Measurements from ENCODE around the gene PCYT2.

DNA sequence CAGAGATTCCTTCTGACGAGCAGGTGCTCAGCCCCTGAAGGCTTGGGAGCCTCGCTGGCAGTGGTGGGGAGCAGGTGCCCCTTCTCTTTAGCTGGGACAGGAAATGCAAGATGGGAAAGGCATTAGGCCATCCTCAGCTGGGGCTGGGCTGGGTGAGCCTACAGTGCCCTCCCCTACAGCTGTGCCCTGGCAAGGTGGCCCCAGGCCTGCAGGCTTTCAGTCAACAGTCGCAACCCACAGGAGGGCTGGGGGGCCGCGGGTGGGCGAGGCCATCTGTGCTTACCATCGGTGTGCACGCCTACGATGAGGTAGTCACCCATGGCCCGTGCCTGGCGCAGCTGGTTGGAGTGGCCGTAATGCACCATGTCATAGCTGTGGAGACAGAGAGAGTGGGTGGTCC, 2.0 kb downstream of the PCYT2 start:
- TF ChIP-seq, protein P1, sequence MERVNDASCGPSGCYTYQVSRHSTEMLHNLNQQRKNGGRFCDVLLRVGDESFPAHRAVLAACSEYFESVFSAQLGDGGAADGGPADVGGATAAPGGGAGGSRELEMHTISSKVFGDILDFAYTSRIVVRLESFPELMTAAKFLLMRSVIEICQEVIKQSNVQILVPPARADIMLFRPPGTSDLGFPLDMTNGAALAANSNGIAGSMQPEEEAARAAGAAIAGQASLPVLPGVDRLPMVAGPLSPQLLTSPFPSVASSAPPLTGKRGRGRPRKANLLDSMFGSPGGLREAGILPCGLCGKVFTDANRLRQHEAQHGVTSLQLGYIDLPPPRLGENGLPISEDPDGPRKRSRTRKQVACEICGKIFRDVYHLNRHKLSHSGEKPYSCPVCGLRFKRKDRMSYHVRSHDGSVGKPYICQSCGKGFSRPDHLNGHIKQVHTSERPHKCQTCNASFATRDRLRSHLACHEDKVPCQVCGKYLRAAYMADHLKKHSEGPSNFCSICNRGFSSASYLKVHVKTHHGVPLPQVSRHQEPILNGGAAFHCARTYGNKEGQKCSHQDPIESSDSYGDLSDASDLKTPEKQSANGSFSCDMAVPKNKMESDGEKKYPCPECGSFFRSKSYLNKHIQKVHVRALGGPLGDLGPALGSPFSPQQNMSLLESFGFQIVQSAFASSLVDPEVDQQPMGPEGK (tag by site-specific recombination; IDR thresholded peaks at IDR 0.05), result no peak
- TF ChIP-seq, protein P2, sequence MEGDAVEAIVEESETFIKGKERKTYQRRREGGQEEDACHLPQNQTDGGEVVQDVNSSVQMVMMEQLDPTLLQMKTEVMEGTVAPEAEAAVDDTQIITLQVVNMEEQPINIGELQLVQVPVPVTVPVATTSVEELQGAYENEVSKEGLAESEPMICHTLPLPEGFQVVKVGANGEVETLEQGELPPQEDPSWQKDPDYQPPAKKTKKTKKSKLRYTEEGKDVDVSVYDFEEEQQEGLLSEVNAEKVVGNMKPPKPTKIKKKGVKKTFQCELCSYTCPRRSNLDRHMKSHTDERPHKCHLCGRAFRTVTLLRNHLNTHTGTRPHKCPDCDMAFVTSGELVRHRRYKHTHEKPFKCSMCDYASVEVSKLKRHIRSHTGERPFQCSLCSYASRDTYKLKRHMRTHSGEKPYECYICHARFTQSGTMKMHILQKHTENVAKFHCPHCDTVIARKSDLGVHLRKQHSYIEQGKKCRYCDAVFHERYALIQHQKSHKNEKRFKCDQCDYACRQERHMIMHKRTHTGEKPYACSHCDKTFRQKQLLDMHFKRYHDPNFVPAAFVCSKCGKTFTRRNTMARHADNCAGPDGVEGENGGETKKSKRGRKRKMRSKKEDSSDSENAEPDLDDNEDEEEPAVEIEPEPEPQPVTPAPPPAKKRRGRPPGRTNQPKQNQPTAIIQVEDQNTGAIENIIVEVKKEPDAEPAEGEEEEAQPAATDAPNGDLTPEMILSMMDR (tag by site-specific recombination; IDR thresholded peaks at IDR 0.05), result no peak
- TF ChIP-seq ZEB2 (tag by site-specific recombination; IDR thresholded peaks at IDR 0.05), result no peak

Data from HEK293 (cell line).